Ishikawa (cell line): ENCODE results near the gene RCOR1.

Experiments
- CEBPB ChIP-seq: IDR thresholded peaks from 2 replicates; pipeline ENCODE4 v1.6.1; 2012
- EP300 ChIP-seq: IDR thresholded peaks from 2 replicates; pipeline ENCODE4 v1.6.1; 2012; ENCODE audit warnings: borderline replicate concordance
- MAX ChIP-seq: IDR thresholded peaks from 2 replicates; pipeline ENCODE4 v1.6.1; 2012
- REST ChIP-seq: IDR thresholded peaks from 2 replicates; pipeline ENCODE4 v1.6.1; 2012; ENCODE audit warnings: low read depth, mild to moderate bottlenecking
- YY1 ChIP-seq: IDR thresholded peaks from 2 replicates; pipeline ENCODE4 v1.6.1; 2012; ENCODE audit warnings: low read depth
- ZBTB7A ChIP-seq: IDR thresholded peaks from 2 replicates; pipeline ENCODE4 v1.6.1; 2012; ENCODE audit warnings: low read depth

DNA sequence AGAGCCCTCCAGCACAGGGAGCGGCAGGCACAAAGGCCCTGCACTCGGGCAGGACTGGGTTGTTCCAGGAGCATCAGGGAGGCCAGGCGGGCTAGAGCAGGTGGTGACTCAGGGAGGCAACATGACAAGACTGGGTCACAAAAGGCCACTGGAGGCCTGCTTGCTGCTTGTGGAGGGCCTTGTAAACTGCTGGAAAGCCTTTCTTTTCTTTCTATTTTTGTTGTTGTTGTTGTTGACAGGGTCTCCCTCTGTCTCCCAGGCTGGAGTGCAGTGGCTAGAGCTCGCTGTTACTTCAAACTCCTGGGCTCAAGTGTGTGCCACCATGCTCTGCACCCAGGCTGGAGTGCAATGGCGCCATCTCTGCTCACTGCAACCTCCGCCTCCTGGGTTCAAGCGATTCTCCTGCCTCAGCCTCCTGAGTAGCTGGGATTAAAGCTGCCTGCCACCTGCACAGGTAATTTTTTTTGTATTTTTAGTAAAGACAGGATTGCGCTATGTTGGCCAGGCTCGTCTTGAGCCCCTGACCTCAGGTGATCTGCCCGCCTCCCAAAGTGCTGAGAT is 11.8 kb upstream of the RCOR1 start:
- no peak for TF ChIP-seq MAX
- no peak for TF ChIP-seq YY1
- no peak for TF ChIP-seq CEBPB
- TF ChIP-seq ZBTB7A, result no peak
- TF ChIP-seq REST, result no peak
- TF ChIP-seq EP300, result no peak
